DND-41 (cell line): ENCODE results near the gene FRMD7.

ENCODE experiments used
- CTCF ChIP-seq: IDR thresholded peaks from 2 replicates; pipeline ENCODE4 v1.5.1; 2012; ENCODE audit warnings: borderline replicate concordance, low read length, moderate library complexity, mild to moderate bottlenecking; ENCODE audit not compliant: poor library complexity, severe bottlenecking; ENCODE audit errors: extremely low read depth
- EZH2 ChIP-seq: IDR thresholded peaks from 3 replicates; pipeline ENCODE4 v1.6.1; 2012; ENCODE audit warnings: borderline replicate concordance, low read depth, mild to moderate bottlenecking, moderate library complexity, low read length, inconsistent platforms; ENCODE audit not compliant: severe bottlenecking

- TF ChIP-seq CTCF (no peak), EZH2 (no peak)
These were observed 50.4 kb downstream of the FRMD7 start for GRCh38 chrX:132077414-132077813.
